ENCODE results near the gene SERPINA10. TPM values are rescaled to one million over a fixed set of nuclear protein-coding genes. Genes with fewer than 3 reads are reported as not detected.
"Not testable (repeated sequence)": the region's sequence is repeated elsewhere in the genome, so short reads cannot be mapped to it uniquely, and the experiment has no call there.

Gene SERPINA10
- total RNA-seq, 1 experiment from 2014 or later, result not detected

DNA sequence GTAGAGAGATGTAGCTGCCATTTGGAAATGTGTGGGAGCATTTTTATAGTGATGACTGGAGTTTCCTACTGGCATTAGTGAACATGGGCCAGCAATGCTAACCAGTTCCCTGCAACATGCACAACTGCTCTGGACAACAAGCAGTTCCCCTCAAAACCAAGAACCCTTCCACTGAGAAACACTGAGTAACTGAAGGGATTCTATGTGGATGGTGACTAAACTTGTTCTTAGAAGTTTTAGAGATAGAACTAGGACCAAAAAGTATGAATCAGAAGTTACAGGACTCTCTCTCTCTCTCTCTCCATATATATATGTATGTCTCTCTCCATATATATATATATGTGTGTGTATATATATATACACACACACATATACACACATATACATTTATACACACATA is 7.9 kb downstream of the SERPINA10 start:
- peaks cover 32% of the 10 kb centered on the region for H3K4me1 ChIP-seq (replicated peaks)
- no peaks in the 10 kb centered on the region for H3K9me3 ChIP-seq (replicated peaks)
- no peaks in the 10 kb centered on the region for H3K27me3 ChIP-seq (replicated peaks)
- no peak overlapping the region for H3K4me3 ChIP-seq
- no peaks in the 10 kb centered on the region for H3K36me3 ChIP-seq
- H3K27ac ChIP-seq, result no peak overlapping the region
- no peak for DNase-seq (ENCODE audit: low read depth in 1 of 2, low spot score in 2 of 2)

DNA sequence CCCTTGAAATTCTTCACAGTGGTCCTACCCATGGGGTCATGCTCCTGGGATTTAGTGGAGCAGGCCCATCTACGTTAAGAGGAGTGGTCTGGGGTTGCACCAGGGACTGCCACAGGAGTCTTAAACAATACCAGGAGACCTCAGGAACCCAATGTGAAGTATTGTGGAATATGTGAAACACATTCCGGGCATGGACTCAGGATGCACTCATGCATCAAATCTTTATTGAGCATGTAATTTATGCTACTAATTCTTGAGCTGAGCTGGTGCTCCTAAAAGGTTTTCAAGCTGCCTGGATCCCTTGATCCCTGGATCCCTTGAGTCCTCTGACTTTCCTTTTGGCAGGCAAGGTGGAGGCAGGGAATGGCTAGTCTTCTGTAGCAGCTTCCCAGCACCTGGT is 8.8 kb downstream of the SERPINA10 start:
- peak overlapping the region; percentile 92 for H3K27ac ChIP-seq
- H3K4me3 ChIP-seq, result no peak overlapping the region
- peaks cover 32% of the 10 kb centered on the region for H3K4me1 ChIP-seq (replicated peaks)
- no peaks in the 10 kb centered on the region for H3K36me3 ChIP-seq
- no peaks in the 10 kb centered on the region for H3K9me3 ChIP-seq (replicated peaks)
- no peak for DNase-seq (ENCODE audit: low read depth in 1 of 2, low spot score in 2 of 2)
- no peaks in the 10 kb centered on the region for H3K27me3 ChIP-seq (replicated peaks)

DNA sequence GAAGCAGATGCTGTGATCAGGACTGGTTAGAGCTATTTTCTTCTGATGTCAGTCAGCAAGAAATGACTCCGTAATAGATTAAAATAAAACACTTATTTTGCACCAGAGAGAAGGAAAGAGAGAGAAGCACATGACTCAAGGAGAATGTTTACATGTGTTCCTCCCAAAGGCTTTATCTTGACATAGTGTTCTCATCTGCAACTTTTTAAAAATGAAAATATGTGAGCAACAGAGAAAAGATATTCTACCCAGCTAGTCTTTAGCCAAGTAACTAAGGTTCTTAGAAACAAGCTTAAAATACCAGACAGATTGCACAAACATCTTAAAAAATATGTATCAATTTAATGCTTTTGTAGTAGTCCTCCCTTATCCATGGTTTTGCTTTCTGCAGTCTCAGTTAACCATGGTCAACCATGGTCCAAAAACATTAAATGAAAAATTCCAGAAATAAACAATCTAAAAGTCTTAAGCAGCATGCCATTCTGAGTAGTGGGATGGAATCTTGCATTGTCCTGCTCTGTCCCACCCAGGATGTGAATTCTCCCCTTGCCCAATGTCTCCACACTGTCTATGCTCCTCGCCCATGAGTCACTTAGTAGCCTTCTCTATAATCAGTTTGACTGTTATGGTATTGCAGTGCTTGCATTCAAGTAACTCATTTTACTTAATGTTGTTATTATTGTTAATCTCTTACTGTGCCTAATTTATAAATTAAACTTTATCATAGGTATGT is 9.9 kb downstream of the SERPINA10 start:
- Histone ChIP-seq H3K4me3 (no peak overlapping the region), H3K27ac (peak overlapping the region; percentile 92), H3K4me1 (replicated peaks) (peaks cover 32% of the 10 kb centered on the region), H3K27me3 (replicated peaks) (no peaks in the 10 kb centered on the region), H3K36me3 (no peaks in the 10 kb centered on the region), H3K9me3 (replicated peaks) (no peaks in the 10 kb centered on the region)
- peak; percentile 55 to 64 for DNase-seq (ENCODE audit: low read depth in 1 of 2, low spot score in 2 of 2)

DNA sequence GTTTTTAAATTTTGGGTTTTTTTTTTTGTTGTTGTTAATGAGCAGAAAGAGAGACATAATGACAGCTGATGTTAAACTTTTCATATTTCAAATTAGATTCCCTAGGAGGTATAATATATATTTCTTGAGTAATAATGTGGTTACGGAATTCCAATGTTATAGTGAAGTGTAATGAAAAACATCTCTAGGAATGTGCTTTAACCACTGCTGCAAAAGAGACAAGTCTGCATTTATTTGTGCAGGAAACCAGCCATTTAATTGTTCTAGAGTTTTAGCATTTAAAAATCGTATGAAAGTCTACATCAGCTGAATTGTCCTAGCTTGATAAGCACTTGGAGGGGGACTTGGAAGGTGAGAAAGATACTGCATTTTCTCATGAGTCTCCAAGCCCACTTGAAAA is 14.3 kb downstream of the SERPINA10 start:
- no peak for DNase-seq (ENCODE audit: low read depth in 1 of 2, low spot score in 2 of 2)
- H3K4me3 ChIP-seq, result no peak overlapping the region
- H3K9me3 ChIP-seq (replicated peaks), result no peaks in the 10 kb centered on the region
- H3K36me3 ChIP-seq, result no peaks in the 10 kb centered on the region
- H3K4me1 ChIP-seq (replicated peaks), result peaks cover 19% of the 10 kb centered on the region
- no peaks in the 10 kb centered on the region for H3K27me3 ChIP-seq (replicated peaks)
- no peak overlapping the region for H3K27ac ChIP-seq

DNA sequence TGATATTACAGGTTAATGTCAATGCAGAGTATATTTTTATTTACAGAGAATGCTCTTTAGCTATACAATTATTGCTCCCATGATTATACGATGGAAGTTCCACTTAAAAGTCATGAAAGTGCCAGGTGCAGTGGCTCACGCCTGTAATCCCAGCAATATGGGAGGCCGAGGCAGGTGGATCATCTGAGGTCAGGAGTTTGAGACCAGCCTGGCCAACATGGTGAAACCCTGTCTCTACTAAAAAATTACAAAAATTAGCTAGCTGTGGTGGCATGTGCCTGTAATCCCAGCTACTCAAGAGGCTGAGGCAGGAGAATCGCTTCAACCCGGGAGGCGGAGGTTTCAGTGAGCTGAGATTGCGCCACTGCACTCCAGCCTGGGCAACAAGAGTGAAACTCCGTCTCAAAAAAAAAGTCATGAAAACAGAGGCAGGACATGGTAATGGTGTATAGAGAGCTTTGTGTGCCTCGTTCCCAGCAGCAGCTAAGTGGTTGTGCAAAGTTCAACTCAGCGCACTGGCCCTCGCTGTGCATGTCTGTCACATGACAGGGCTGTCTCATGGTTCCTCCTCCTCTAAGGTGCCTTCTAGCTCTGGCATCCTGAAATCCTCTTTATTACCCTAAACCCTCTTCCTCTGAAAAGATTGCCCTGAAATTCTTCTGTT is 16.0 kb downstream of the SERPINA10 start:
- H3K27ac ChIP-seq; H3K4me1 ChIP-seq (replicated peaks); H3K9me3 ChIP-seq (replicated peaks); DNase-seq (ENCODE audit: low read depth in 1 of 2, low spot score in 2 of 2); H3K36me3 ChIP-seq; H3K27me3 ChIP-seq (replicated peaks); H3K4me3 ChIP-seq: not testable (repeated sequence)

DNA sequence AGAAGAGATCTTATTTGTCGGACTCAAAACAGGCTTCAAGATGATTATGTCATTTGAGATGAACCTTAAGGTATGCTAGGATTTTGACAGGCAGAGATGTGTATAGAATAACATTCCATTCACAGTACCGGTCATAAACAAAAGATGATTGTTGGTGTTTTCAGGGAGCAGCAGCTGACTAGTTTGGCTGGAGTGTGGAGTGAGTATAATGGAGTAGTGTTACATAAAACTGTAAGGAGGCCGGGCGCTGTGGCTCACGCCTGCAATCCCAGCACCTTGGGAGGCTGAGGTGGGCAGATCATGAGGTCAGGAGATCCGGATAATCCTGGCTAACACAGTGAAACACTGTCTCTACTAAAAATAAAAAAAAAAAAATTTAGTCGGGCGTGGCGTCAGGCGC is 23.9 kb downstream of the SERPINA10 start:
- Histone ChIP-seq H3K27me3 (replicated peaks) (no peaks in the 10 kb centered on the region), H3K4me1 (replicated peaks) (no peaks in the 10 kb centered on the region), H3K27ac (no peak overlapping the region; the same call in 1 of the 2 replicates), H3K36me3 (no peaks in the 10 kb centered on the region), H3K4me3 (no peak overlapping the region), H3K9me3 (replicated peaks) (no peaks in the 10 kb centered on the region)
- peak in 1 of 2 experiments; percentile 28 for DNase-seq (ENCODE audit: low read depth in 1 of 2, low spot score in 2 of 2)

DNA sequence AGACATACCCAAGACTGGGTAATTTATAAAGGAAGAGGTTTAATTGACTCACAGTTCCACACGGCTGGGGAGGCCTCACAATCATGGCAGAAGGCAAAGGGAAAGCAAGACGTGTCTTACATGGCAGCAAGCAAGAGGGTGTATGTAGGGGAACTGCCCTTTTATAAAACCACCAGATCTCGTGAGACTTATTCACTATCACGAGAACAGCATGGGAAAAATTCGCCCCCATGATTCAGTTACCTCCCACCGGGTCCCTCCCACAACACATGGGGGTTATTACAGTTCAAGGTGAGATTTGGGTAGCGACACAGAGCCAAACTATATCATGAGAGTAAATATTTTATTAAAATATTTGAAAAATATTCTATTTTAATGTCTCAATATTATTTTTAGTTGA is 24.5 kb downstream of the SERPINA10 start:
- H3K4me1 ChIP-seq (replicated peaks); H3K36me3 ChIP-seq; H3K9me3 ChIP-seq (replicated peaks); H3K27ac ChIP-seq; H3K27me3 ChIP-seq (replicated peaks); DNase-seq (ENCODE audit: low read depth in 1 of 2, low spot score in 2 of 2); H3K4me3 ChIP-seq: not testable (repeated sequence)

DNA sequence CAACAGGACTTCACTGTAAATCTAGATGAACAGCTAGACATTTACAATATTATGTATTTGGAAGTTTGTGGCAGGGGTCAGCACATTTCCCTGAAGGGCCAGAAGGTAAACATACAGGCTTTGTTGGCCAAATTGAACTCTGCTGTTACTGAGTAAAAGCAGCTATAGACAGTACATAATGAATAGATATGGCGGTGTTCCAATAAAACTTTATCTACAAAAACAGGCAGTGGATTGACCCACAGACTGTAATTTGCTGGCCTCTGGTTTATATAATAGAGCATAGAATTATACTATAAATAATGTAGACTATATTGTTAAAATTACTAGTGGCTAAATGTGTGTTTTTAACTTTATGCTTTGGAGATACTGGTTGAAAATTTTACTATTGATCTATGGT is 25.7 kb downstream of the SERPINA10 start:
- Histone ChIP-seq H3K4me3 (no peak overlapping the region), H3K27me3 (replicated peaks) (no peaks in the 10 kb centered on the region), H3K36me3 (no peaks in the 10 kb centered on the region), H3K9me3 (replicated peaks) (no peaks in the 10 kb centered on the region), H3K27ac (no peak overlapping the region), H3K4me1 (replicated peaks) (no peaks in the 10 kb centered on the region)
- no peak for DNase-seq (ENCODE audit: low read depth in 1 of 2, low spot score in 2 of 2)

DNA sequence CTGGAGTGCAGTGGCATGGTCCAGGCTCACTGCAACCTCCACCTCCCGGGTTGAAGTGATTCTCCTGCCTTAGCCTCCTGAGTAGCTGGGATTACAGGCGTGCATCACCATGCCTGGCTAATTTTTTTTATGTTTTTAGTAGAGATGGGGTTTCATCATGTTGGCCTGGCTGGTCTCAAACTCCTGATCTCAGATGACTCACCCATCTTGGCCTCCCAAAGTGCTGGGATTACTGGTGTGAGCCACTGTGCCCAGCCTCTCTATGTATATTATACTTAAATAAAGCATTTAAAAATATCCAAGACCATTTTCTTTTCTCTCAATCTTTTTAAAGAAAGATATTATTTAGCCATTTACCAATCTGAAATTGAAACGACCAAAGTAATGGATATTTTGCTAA is 28.9 kb downstream of the SERPINA10 start:
- H3K4me1 ChIP-seq (replicated peaks); H3K27ac ChIP-seq; DNase-seq (ENCODE audit: low read depth in 1 of 2, low spot score in 2 of 2); H3K36me3 ChIP-seq; H3K9me3 ChIP-seq (replicated peaks); H3K4me3 ChIP-seq; H3K27me3 ChIP-seq (replicated peaks): not testable (repeated sequence)

DNA sequence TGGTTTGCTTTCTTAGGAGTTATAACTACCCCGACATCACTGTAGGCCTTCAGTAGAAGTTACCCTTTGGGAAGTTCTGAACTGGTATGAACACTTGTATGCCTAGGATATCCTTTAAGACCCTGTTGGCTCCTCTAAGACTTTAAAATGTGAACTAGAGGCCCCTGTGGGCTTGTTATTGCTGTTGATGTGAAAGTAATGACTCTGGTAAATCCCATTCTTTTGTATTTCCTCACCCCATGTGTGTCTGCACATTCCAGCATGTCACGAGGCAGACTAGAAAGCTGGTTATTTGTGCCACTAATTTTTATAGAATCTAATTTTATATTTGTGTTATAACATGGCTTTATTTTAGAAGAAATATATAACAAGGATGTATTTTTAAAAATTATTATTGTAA is 48.9 kb downstream of the SERPINA10 start:
- no peak overlapping the region for H3K4me3 ChIP-seq

DNA sequence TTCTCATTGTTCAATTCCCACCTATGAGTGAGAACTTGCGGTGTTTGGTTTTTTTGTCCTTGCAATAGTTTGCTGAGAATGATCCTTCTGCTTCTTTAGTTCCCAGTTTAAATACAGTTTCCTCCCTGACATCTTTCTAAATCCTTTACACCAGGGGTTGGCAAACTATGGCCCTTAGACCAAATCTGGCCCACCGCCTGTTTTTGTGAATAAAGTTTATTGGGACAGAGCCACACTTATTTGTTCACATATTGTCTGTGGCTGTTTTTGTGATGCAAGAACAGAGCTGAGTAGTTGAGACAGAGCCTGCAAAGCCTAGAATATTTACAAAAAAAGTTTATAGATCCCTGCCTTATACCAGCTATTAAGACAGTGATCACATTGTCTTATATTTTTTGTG is 53.7 kb downstream of the SERPINA10 start:
- H3K27me3 ChIP-seq (replicated peaks), result no peaks in the 10 kb centered on the region
- no peaks in the 10 kb centered on the region for H3K9me3 ChIP-seq (replicated peaks)
- H3K4me3 ChIP-seq, result no peak overlapping the region
- H3K36me3 ChIP-seq, result no peaks in the 10 kb centered on the region
- DNase-seq (ENCODE audit: low read depth in 1 of 2, low spot score in 2 of 2), result no peak
- H3K4me1 ChIP-seq (replicated peaks), result no peaks in the 10 kb centered on the region
- no peak overlapping the region for H3K27ac ChIP-seq

More for the DNA sequence above, 48.9 kb downstream of the SERPINA10 start:
- Histone ChIP-seq H3K27ac (no peak overlapping the region), H3K36me3 (no peaks in the 10 kb centered on the region), H3K4me1 (replicated peaks) (no peaks in the 10 kb centered on the region), H3K9me3 (replicated peaks) (no peaks in the 10 kb centered on the region), H3K27me3 (replicated peaks) (no peaks in the 10 kb centered on the region; the same call in 1 of the 2 replicates)
- no peak for DNase-seq (ENCODE audit: low read depth in 1 of 2, low spot score in 2 of 2)

DNA sequence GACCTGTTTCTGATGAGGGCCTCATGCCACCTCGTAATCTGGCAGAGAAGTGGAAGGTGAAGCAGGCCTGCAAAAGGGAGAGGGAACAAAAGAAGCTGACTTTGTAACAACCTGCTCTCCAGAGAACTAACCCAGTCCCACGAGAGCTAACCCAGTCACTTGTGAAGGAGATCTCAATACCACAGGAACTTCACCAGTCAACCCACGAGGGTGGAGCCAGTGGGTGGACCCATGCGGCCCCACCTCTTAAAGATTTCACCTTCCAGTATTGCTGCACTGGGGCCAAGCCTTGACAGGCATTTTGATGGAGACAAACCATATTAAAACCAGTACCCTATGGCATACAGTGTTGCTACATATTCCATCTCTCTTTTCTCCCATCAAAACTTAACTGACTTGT is 55.1 kb downstream of the SERPINA10 start:
- H3K9me3 ChIP-seq (replicated peaks), result no peaks in the 10 kb centered on the region
- no peak for DNase-seq (ENCODE audit: low read depth in 1 of 2, low spot score in 2 of 2)

DNA sequence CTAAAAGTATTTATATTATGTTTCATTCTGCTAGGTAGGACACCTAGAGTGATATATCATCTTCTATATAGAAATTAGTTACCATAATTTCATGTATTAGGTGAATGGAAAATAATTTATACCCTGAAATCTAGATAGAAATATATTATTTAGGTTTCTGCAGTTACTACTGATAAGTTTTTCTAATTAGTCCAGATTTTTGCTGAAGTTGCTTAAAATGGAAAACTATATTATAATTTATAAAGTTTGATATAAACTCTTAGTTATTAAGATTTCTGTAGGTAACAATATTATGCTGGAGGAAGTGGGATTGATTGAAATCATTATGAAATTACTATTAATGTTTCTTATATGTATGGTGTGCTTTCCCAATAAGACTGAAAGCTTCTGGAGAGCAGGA is 56.0 kb downstream of the SERPINA10 start:
- no peak for DNase-seq (ENCODE audit: low read depth in 1 of 2, low spot score in 2 of 2)
- Histone ChIP-seq H3K4me1 (replicated peaks) (no peaks in the 10 kb centered on the region), H3K9me3 (replicated peaks) (no peaks in the 10 kb centered on the region), H3K27me3 (replicated peaks) (no peaks in the 10 kb centered on the region), H3K36me3 (no peaks in the 10 kb centered on the region), H3K4me3 (no peak overlapping the region), H3K27ac (no peak overlapping the region)

More for the DNA sequence above, 55.1 kb downstream of the SERPINA10 start:
- Histone ChIP-seq H3K27me3 (replicated peaks) (no peaks in the 10 kb centered on the region), H3K4me1 (replicated peaks) (no peaks in the 10 kb centered on the region), H3K27ac (no peak overlapping the region), H3K36me3 (no peaks in the 10 kb centered on the region), H3K4me3 (no peak overlapping the region)

All from SJSA1 (cell line).